H1 (cell line): Measurements from ENCODE around the gene GSTCD. TPM values are rescaled to one million over a fixed set of nuclear protein-coding genes. Genes with fewer than 3 reads are reported as not detected.
"Not testable (repeated sequence)": the region's sequence is repeated elsewhere in the genome, so short reads cannot be mapped to it uniquely, and the experiment has no call there.

Experiments
- CTCF ChIA-PET: fragments of 300-600 bp; sonication (Branson Sonifier 250); formaldehyde crosslinking; loops from one replicate; lab custom pipeline; 2021; ENCODE audit not compliant: partially characterized antibody; lab: Charles Lee
- POLR2A ChIA-PET: fragments of 300-600 bp; sonication (Branson Sonifier 250); formaldehyde crosslinking; loops from one replicate; lab custom pipeline; 2021; ENCODE audit warnings: inconsistent platforms; ENCODE audit not compliant: partially characterized antibody; lab: Charles Lee
- DNase-seq, 2 experiments: peaks; one replicate each; pipeline versions ENCODE4 v3.0.0 to v3.0.0-alpha.2; 2010 to 2022; ENCODE audit warnings: low spot score in 2 of 2, low read depth in 1 of 2, mixed read lengths in 1 of 2
- FAIRE-seq: peaks from 2 replicates; lab custom pipeline; 2011; peaks lifted over from hg19 to GRCh38; lab: Jason Lieb, UNC
- H2AFZ ChIP-seq: 2 replicates; pipeline ENCODE4 v1.8.1; 2012; ENCODE audit warnings: low read length, inconsistent platforms
- H2AK5ac ChIP-seq: 2 replicates; pipeline ENCODE4 v1.6.1; 2013; ENCODE audit warnings: low read depth, low read length
- H2BK120ac ChIP-seq: replicated peaks from 2 replicates; pipeline ENCODE3; 2013; ENCODE audit warnings: low read depth, low read length, inconsistent platforms
- H2BK12ac ChIP-seq: 2 replicates; pipeline ENCODE4 v1.6.1; 2013; ENCODE audit warnings: low read depth, low read length
- H2BK15ac ChIP-seq: 2 replicates; pipeline ENCODE4 v1.6.1; 2013; ENCODE audit warnings: low read length
- H2BK20ac ChIP-seq: 2 replicates; pipeline ENCODE4 v1.6.1; 2013; ENCODE audit warnings: low read length
- H2BK5ac ChIP-seq: 2 replicates; pipeline ENCODE4 v1.6.1; 2013; ENCODE audit warnings: low read depth, low read length
- H3K14ac ChIP-seq: 2 replicates; pipeline ENCODE4 v1.6.1; 2013; ENCODE audit warnings: inconsistent platforms; ENCODE audit not compliant: insufficient read length
- H3K18ac ChIP-seq: 2 replicates; pipeline ENCODE4 v1.6.1; 2013; ENCODE audit warnings: low read length; ENCODE audit errors: extremely low read depth
- H3K23ac ChIP-seq: 2 replicates; pipeline ENCODE4 v1.6.1; 2013; ENCODE audit warnings: inconsistent platforms; ENCODE audit not compliant: insufficient read length
- H3K23me2 ChIP-seq: 2 replicates; pipeline ENCODE4 v1.6.1; 2013; ENCODE audit warnings: low read depth, low read length
- H3K27ac ChIP-seq: 2 replicates; pipeline ENCODE4 v1.6.1; 2011; ENCODE audit warnings: low read depth, low read length, inconsistent platforms
- H3K27me3 ChIP-seq, 4 experiments: replicated peaks in 1 of 4; 1 replicate in 1 of 4; 2 replicates in 3 of 4; pipeline versions ENCODE4 v1.6.1 to v1.8.1; 2011 to 2013; ENCODE audit warnings: low read length in 3 of 4, mild to moderate bottlenecking in 3 of 4, inconsistent platforms in 2 of 4, mixed read lengths in 2 of 4, moderate library complexity in 1 of 4; ENCODE audit not compliant: control insufficient read depth in 3 of 4, insufficient read depth in 3 of 4; ENCODE audit errors: extremely low read depth in 1 of 4
- H3K36me3 ChIP-seq, 4 experiments: 2 replicates each; pipeline versions ENCODE4 v1.6.1 to v1.8.1; 2011 to 2013; ENCODE audit warnings: mild to moderate bottlenecking in 4 of 4, low read length in 3 of 4, moderate library complexity in 2 of 4, control low read depth in 1 of 4, inconsistent platforms in 1 of 4; ENCODE audit not compliant: insufficient read depth in 4 of 4, control insufficient read depth in 2 of 4
- H3K4ac ChIP-seq: replicated peaks from 2 replicates; pipeline ENCODE3; 2013; ENCODE audit warnings: low read length, low read depth, mixed read lengths, inconsistent platforms; ENCODE audit not compliant: insufficient read length
- H3K4me1 ChIP-seq, 4 experiments: replicated peaks in 1 of 4; 1 replicate in 1 of 4; 2 replicates in 3 of 4; pipeline versions ENCODE4 v1.6.1 to v1.8.1; 2011 to 2013; ENCODE audit warnings: low read length in 3 of 4, inconsistent platforms in 2 of 4, mixed read lengths in 1 of 4; ENCODE audit not compliant: insufficient read depth in 4 of 4, control insufficient read depth in 3 of 4
- H3K4me2 ChIP-seq, 2 experiments: 2 replicates each; pipeline versions ENCODE4 v1.6.1 to v1.8.1; 2011 to 2013; ENCODE audit warnings: low read depth in 2 of 2, low read length in 2 of 2, control low read depth in 1 of 2, inconsistent platforms in 1 of 2, mild to moderate bottlenecking in 1 of 2; ENCODE audit not compliant: insufficient read depth in 1 of 2
- H3K4me3 ChIP-seq, 4 experiments: fragments of 200-600, 300-600 bp in 1 of 4; sonication (generic), shearing (Covaris generic), sonication (Bioruptor Twin) in 1 of 4; 2 replicates each; pipeline versions ENCODE4 v1.5.1 to v1.8.1; 2011 to 2016; ENCODE audit warnings: low read length in 4 of 4, low read depth in 3 of 4, control low read depth in 2 of 4, inconsistent platforms in 2 of 4, mild to moderate bottlenecking in 2 of 4, mixed read lengths in 1 of 4, moderate library complexity in 1 of 4; ENCODE audit not compliant: insufficient read depth in 2 of 4; ENCODE audit errors: extremely low read depth in 1 of 4
- H3K56ac ChIP-seq: replicated peaks from 2 replicates; pipeline ENCODE3; 2013; ENCODE audit warnings: low read depth, mild to moderate bottlenecking, mixed read lengths, low read length, inconsistent platforms; ENCODE audit not compliant: insufficient read length
- H3K79me1 ChIP-seq: 2 replicates; pipeline ENCODE4 v1.6.1; 2013; ENCODE audit warnings: low read depth, low read length, control low read depth
- H3K79me2 ChIP-seq, 2 experiments: 2 replicates each; pipeline versions ENCODE4 v1.6.1 to v1.8.1; 2012 to 2013; ENCODE audit warnings: low read length in 2 of 2, mild to moderate bottlenecking in 2 of 2, inconsistent platforms in 1 of 2; ENCODE audit not compliant: insufficient read depth in 2 of 2, control insufficient read depth in 1 of 2
- H3K9ac ChIP-seq, 4 experiments: replicated peaks in 1 of 4; 1 replicate in 1 of 4; 2 replicates in 3 of 4; pipeline versions ENCODE4 v1.6.1 to v1.8.1; 2011 to 2013; ENCODE audit warnings: low read depth in 3 of 4, low read length in 3 of 4, control low read depth in 2 of 4, mild to moderate bottlenecking in 2 of 4, moderate library complexity in 2 of 4, inconsistent platforms in 1 of 4; ENCODE audit errors: extremely low read depth in 1 of 4
- H3K9me3 ChIP-seq, 2 experiments: 2 replicates each; pipeline versions ENCODE4 v1.6.1 to v1.8.1; 2012 to 2013; ENCODE audit warnings: mild to moderate bottlenecking in 2 of 2, moderate library complexity in 2 of 2, control low read depth in 1 of 2, inconsistent platforms in 1 of 2, low read depth in 1 of 2, low read length in 1 of 2, mixed read lengths in 1 of 2; ENCODE audit not compliant: insufficient read depth in 2 of 2
- H4K20me1 ChIP-seq, 2 experiments: replicated peaks in 1 of 2; 2 replicates each; pipeline versions ENCODE3 to v1.8.1; 2011 to 2013; ENCODE audit warnings: inconsistent platforms in 2 of 2, low read length in 2 of 2, mild to moderate bottlenecking in 1 of 2; ENCODE audit not compliant: insufficient read depth in 2 of 2, control insufficient read depth in 1 of 2
- H4K5ac ChIP-seq: 2 replicates; pipeline ENCODE4 v1.6.1; 2013; ENCODE audit warnings: low read length, low read depth, mixed read lengths, inconsistent platforms; ENCODE audit not compliant: insufficient read length
- H4K8ac ChIP-seq: 2 replicates; pipeline ENCODE4 v1.8.0; 2013; ENCODE audit warnings: mild to moderate bottlenecking, moderate library complexity, low read length, inconsistent platforms; ENCODE audit not compliant: insufficient read depth; ENCODE audit errors: extremely low read depth
- H4K91ac ChIP-seq: replicated peaks from 2 replicates; pipeline ENCODE3; 2013; ENCODE audit warnings: low read length, mixed read lengths, inconsistent platforms; ENCODE audit not compliant: insufficient read length
- WGBS, 2 experiments: shearing (Covaris generic) in 1 of 2; methylation state at CpG; one replicate each; pipeline versions ENCODE4 v1.1.6 to v1.1.7; 2013 to 2015; ENCODE audit warnings: low lambda C conversion rate in 2 of 2, mixed read lengths in 2 of 2, inconsistent platforms in 1 of 2, low coverage in 1 of 2, missing lambda C conversion rate in 1 of 2; ENCODE audit not compliant: insufficient replicate concordance in 2 of 2, insufficient coverage in 1 of 2, insufficient read length in 1 of 2; ENCODE audit errors: extremely low coverage in 1 of 2, missing lambda C conversion rate in 1 of 2; 5-methylcytosine and 5-hydroxymethylcytosine counted together
- polyA plus RNA-seq, 7 experiments: library from polyadenylated mRNA; depleted of rRNA in 3 of 7; stranded (reverse) in 5 of 7; unstranded in 2 of 7; fragments of >200 nt in 5 of 7; fragments of 200-250 nt in 2 of 7; gene quantifications; 1 replicate in 5 of 7; 2 replicates in 1 of 7; 4 replicates in 1 of 7; pipeline versions ENCODE4 v1.2.1 to v1.2.3, GENCODE V29; 2011 to 2013; ENCODE audit warnings: missing spikeins in 2 of 7, mixed read lengths in 2 of 7
- total RNA-seq: library from RNA; stranded (reverse); fragmentation: NEBNext Ultra II Directional; extraction: Animal tissue kit (Norgen Biotek cat#: 25700); gene quantifications from 2 replicates; pipeline ENCODE4 v1.2.1, GENCODE V29; 2021

The GSTCD gene
- total and polyA plus RNA-seq, 2 of the 8 experiments (the other 6 are each of a cell fraction or from before 2014, with no cell fraction given), result 8.5 to 24.6 TPM

- H2BK5ac ChIP-seq, H4K5ac ChIP-seq, H2BK15ac ChIP-seq, H3K27me3 ChIP-seq, H2BK20ac ChIP-seq, FAIRE-seq, H4K8ac ChIP-seq, H3K23ac ChIP-seq, H3K4me1 ChIP-seq, H3K56ac ChIP-seq, H3K23me2 ChIP-seq, H3K9me3 ChIP-seq, H4K20me1 ChIP-seq, H3K9ac ChIP-seq, H2AFZ ChIP-seq, DNase-seq, H3K4ac ChIP-seq, CTCF ChIA-PET, H3K79me1 ChIP-seq, H2BK12ac ChIP-seq, H3K27ac ChIP-seq, H4K91ac ChIP-seq, H3K14ac ChIP-seq, H3K18ac ChIP-seq, POLR2A ChIA-PET, H3K36me3 ChIP-seq, H3K4me3 ChIP-seq, H3K4me2 ChIP-seq, H2AK5ac ChIP-seq, H3K79me2 ChIP-seq, H2BK120ac ChIP-seq: not testable (repeated sequence)
- 96% methylated on average over 9 of the region's 9 CpGs; no CpG with 5 or more reads in 1 of the 2 experiments for WGBS, 2 experiments
Measured at GRCh38 chr4:105775760-105776415, 67.3 kb downstream of the GSTCD start.
